Neural progenitor cell (in vitro differentiated cells): ENCODE measurements around the gene FAM43B.

Experiments
- EZH2 ChIP-seq: fragments of 200-600 bp; sonication (generic); IDR thresholded peaks from 2 replicates; pipeline ENCODE4 v1.6.1; 2017; ENCODE audit warnings: antibody characterized with exemption, mild to moderate bottlenecking, moderate library complexity
- EZH2phosphoT487 ChIP-seq: fragments of 200-600 bp; sonication (generic); IDR thresholded peaks from 2 replicates; pipeline ENCODE4 v1.6.1; 2017; ENCODE audit warnings: antibody characterized with exemption
- TF ChIP-seq, protein P1 (sequence below): fragments of 200-600 bp; sonication (generic); IDR thresholded peaks from 2 replicates; pipeline ENCODE4 v1.5.1; 2017; ENCODE audit warnings: antibody characterized with exemption, mild to moderate bottlenecking

DNA sequence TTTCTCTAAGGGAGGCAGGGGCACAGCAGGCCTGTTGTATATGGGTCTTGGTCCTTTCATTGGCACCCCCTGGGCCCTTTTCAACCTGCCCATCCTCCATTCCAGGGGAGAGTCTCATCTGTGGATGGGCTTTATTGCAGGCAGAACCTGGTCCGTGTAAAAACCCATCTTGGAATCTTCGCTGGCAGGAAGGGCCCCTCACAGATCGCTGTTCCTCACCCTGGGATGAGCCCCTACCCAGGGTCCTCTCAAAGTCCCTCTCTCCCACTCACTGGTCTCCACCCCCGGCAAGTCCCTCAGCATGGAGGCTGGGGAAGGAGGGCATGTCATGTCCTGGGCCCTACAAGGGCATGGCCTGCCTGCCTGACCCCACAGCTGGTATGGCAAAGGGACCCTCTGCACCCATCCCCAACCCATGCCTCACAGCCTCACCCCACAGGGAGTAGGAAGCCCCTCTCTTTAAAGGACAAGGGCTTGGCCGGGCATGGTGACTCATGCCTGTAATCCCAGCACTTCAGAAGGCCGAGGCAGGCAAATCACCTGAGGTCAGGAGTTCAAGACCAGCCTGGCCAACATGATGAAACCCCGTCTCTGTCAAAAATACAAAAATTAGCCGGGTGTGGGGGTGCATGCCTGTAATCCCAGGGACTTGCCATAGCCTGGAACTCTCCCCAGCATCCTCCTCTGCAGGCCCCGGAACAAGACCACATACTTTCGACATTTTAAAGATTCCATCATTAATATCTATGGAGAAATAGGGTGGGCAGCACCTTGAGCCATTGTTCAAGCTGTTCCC is 23.4 kb downstream of the FAM43B start:
- no peak for TF ChIP-seq EZH2phosphoT487
- TF ChIP-seq, protein P1, sequence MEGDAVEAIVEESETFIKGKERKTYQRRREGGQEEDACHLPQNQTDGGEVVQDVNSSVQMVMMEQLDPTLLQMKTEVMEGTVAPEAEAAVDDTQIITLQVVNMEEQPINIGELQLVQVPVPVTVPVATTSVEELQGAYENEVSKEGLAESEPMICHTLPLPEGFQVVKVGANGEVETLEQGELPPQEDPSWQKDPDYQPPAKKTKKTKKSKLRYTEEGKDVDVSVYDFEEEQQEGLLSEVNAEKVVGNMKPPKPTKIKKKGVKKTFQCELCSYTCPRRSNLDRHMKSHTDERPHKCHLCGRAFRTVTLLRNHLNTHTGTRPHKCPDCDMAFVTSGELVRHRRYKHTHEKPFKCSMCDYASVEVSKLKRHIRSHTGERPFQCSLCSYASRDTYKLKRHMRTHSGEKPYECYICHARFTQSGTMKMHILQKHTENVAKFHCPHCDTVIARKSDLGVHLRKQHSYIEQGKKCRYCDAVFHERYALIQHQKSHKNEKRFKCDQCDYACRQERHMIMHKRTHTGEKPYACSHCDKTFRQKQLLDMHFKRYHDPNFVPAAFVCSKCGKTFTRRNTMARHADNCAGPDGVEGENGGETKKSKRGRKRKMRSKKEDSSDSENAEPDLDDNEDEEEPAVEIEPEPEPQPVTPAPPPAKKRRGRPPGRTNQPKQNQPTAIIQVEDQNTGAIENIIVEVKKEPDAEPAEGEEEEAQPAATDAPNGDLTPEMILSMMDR: no peak
- no peak for TF ChIP-seq EZH2
